K562 (cell line): ENCODE measurements around the gene GHRH. TPM values are rescaled to one million over a fixed set of nuclear protein-coding genes. Genes with fewer than 3 reads are reported as not detected.

ENCODE experiments used
- ATAC-seq: fragments of 200-7000 bp; cut with Tn5 transposase; 3 replicates; pipeline ENCODE4 v1.9.1; 2020; ENCODE audit warnings: moderate library complexity
- BruUV-seq: library from RNA; stranded (reverse); fragments of 400-500 nt; replicated peaks from 2 replicates; lab custom pipeline; 2021; lab: Mats Ljungman, UMichigan
- CTCF ChIA-PET: fragments of 300-600 bp; formaldehyde crosslinking; extraction: SDS; loops from one replicate; lab custom pipeline; 2021; ENCODE audit warnings: low intra/inter-chr PET ratio; lab: Yijun Ruan, JAX
- POLR2A ChIA-PET: fragments of 300-600, 350-650 bp; sonication (Branson Sonifier 250); formaldehyde crosslinking; extraction: SDS; loops from one replicate; lab custom pipeline; 2021; ENCODE audit warnings: antibody characterized with exemption, inconsistent platforms; lab: Yijun Ruan, JAX
- DNase-seq, 4 experiments: peaks; one replicate each; pipeline versions ENCODE4 v3.0.0 to v3.0.0-alpha.2; 2011 to 2018; ENCODE audit warnings: low spot score in 3 of 4, mixed read lengths in 3 of 4; ENCODE audit errors: extremely low read depth in 1 of 4
- FAIRE-seq: peaks from 2 replicates; lab custom pipeline; 2011; peaks lifted over from hg19 to GRCh38; lab: Jason Lieb, UNC
- H2AFZ ChIP-seq: 2 replicates; pipeline ENCODE4 v1.6.0; 2011; ENCODE audit warnings: low read depth, low read length, control low read depth, inconsistent platforms
- H3K27ac ChIP-seq: fragments of 200-600 bp; 3 replicates; pipeline ENCODE4 v1.8.0; 2011; ENCODE audit warnings: low read depth, mild to moderate bottlenecking, control low read depth, inconsistent platforms, low read length, moderate library complexity, mixed read lengths; ENCODE audit errors: extremely low read depth
- H3K27me3 ChIP-seq, 2 experiments: fragments of 300-600 bp in 1 of 2; 2 replicates in 1 of 2; 3 replicates in 1 of 2; pipeline versions ENCODE4 v1.6.0 to v1.8.0; 2011; ENCODE audit warnings: inconsistent platforms in 2 of 2, low read length in 2 of 2, mild to moderate bottlenecking in 1 of 2, mixed read lengths in 1 of 2, moderate library complexity in 1 of 2; ENCODE audit not compliant: control insufficient read depth in 2 of 2, insufficient read depth in 2 of 2
- H3K36me3 ChIP-seq: fragments of 300-600 bp; 3 replicates; pipeline ENCODE4 v1.8.0; 2011; ENCODE audit warnings: mild to moderate bottlenecking, low read length, inconsistent platforms; ENCODE audit not compliant: control insufficient read depth, insufficient read depth
- H3K4me1 ChIP-seq, 2 experiments: fragments of 200-600 bp in 1 of 2; replicated peaks in 1 of 2; 2 replicates in 1 of 2; 3 replicates in 1 of 2; pipeline versions ENCODE4 v1.5.1 to v1.8.0; 2011; ENCODE audit warnings: inconsistent platforms in 2 of 2, low read length in 2 of 2, mild to moderate bottlenecking in 1 of 2, mixed read lengths in 1 of 2, moderate library complexity in 1 of 2; ENCODE audit not compliant: control insufficient read depth in 2 of 2, insufficient read depth in 2 of 2
- H3K4me2 ChIP-seq: 2 replicates; pipeline ENCODE4 v1.6.1; 2011; ENCODE audit warnings: low read length, control low read depth, inconsistent platforms, mixed read lengths; ENCODE audit not compliant: insufficient read depth
- H3K4me3 ChIP-seq: fragments of 200-600 bp; sonication (generic), shearing (Covaris generic); 2 replicates; pipeline ENCODE4 v1.5.1; 2016; ENCODE audit warnings: control low read depth, inconsistent platforms
- H3K79me2 ChIP-seq: fragments of 200-600 bp; 3 replicates; pipeline ENCODE4 v1.8.0; 2011; ENCODE audit warnings: low read length, inconsistent platforms; ENCODE audit not compliant: control insufficient read depth, insufficient read depth
- H3K9ac ChIP-seq, 2 experiments: 2 replicates each; pipeline versions ENCODE4 v1.6.0 to v1.6.1; 2011; ENCODE audit warnings: low read depth in 2 of 2, low read length in 2 of 2, control low read depth in 1 of 2, inconsistent platforms in 1 of 2, mild to moderate bottlenecking in 1 of 2, mixed read lengths in 1 of 2; ENCODE audit not compliant: insufficient read depth in 1 of 2
- H3K9me1 ChIP-seq: one replicate; pipeline ENCODE4 v1.6.0; 2011; ENCODE audit warnings: inconsistent platforms, mild to moderate bottlenecking, low read length, moderate library complexity; ENCODE audit not compliant: control insufficient read depth, insufficient read depth
- H3K9me3 ChIP-seq: replicated peaks from 2 replicates; pipeline ENCODE4 v1.5.1; 2011; ENCODE audit warnings: low read depth, low read length, inconsistent platforms; ENCODE audit not compliant: control insufficient read depth, insufficient read depth
- H4K20me1 ChIP-seq: replicated peaks from 2 replicates; pipeline ENCODE4 v1.6.1; 2011; ENCODE audit warnings: low read length, inconsistent platforms, mixed read lengths; ENCODE audit not compliant: control insufficient read depth, insufficient read depth
- CREB3L1 ChIP-seq: fragments of 450-650 bp; IDR thresholded peaks from 2 replicates; pipeline ENCODE4 v1.6.1; 2014; ENCODE audit warnings: low read depth, mild to moderate bottlenecking, moderate library complexity, borderline replicate concordance
- MTA3 ChIP-seq: fragments of 450-650 bp; formaldehyde crosslinking; IDR thresholded peaks from 2 replicates; pipeline ENCODE4 v1.6.1; 2017; ENCODE audit warnings: mild to moderate bottlenecking, borderline replicate concordance
- SMC3 ChIP-seq: conservative IDR thresholded peaks from 2 replicates; pipeline ENCODE4 v1.6.1; 2011; ENCODE audit warnings: low read depth, low read length, improper control_type of control experiment; ENCODE audit not compliant: insufficient read depth
- TFAM ChIP-seq: fragments of 250-450 bp; sonication (Bioruptor Pico); conservative IDR thresholded peaks from 2 replicates; pipeline ENCODE4 v1.5.0; 2021; ENCODE audit warnings: mild to moderate bottlenecking, moderate library complexity
- ZBTB11 ChIP-seq, 3 experiments: fragments of 200-800 bp in 1 of 3; fragments of 250-450 bp in 1 of 3; fragments of 450-650 bp in 1 of 3; sonication (Bioruptor Pico) in 1 of 3; sonication (Bioruptor generic) in 1 of 3; formaldehyde crosslinking in 1 of 3; IDR thresholded peaks; 2 replicates each; pipeline versions ENCODE4 v1.6.1 to v1.8.0; 2016 to 2022; ENCODE audit warnings: mild to moderate bottlenecking in 2 of 3, missing genetic modification characterization in 2 of 3, missing compliant biosample characterization in 1 of 3, moderate library complexity in 1 of 3
- ZNF232 ChIP-seq: sonication (generic); formaldehyde crosslinking; IDR thresholded peaks from 2 replicates; pipeline ENCODE4 v1.8.0; 2022; ENCODE audit warnings: mild to moderate bottlenecking, missing genetic modification reagents
- ZNF239 ChIP-seq: fragments of 250-450 bp; sonication (Bioruptor Pico); IDR thresholded peaks from 2 replicates; pipeline ENCODE4 v1.4.0; 2020; ENCODE audit warnings: mild to moderate bottlenecking
- ZNF764 ChIP-seq: fragments of 250-450 bp; sonication (Bioruptor Pico); IDR thresholded peaks from 2 replicates; pipeline ENCODE4 v1.4.0; 2020; ENCODE audit warnings: low read depth, mild to moderate bottlenecking, moderate library complexity
- WGBS: fragments of 100-300 bp; shearing (Covaris generic); methylation state at CpG from one replicate; pipeline ENCODE4 v1.1.6; 2016; ENCODE audit warnings: low coverage, mixed read lengths; ENCODE audit not compliant: insufficient coverage; ENCODE audit errors: missing lambda C conversion rate; 5-methylcytosine and 5-hydroxymethylcytosine counted together
- in situ Hi-C: fragments of 300-500 bp; cut with MboI; formaldehyde crosslinking; loops from 4 replicates; pipeline ENCODE4 v1.15.0; 2018; ENCODE audit warnings: inconsistent platforms, mixed read lengths
- intact Hi-C: fragments of 100-400 bp; cut with micrococcal nuclease; formaldehyde crosslinking; loops from 2 replicates; pipeline ENCODE4 v1.14.2; 2022
- polyA plus RNA-seq, 8 experiments: library from polyadenylated mRNA; depleted of rRNA in 4 of 8; stranded (reverse) in 5 of 8; unstranded in 3 of 8; fragments of >200 nt; fragmentation: Nextera tagmentation in 2 of 8; fragmentation: Illumina TruSeq in 1 of 8; extraction: Ambion mirVana in 2 of 8; extraction: Trizol in 1 of 8; gene quantifications; 2 replicates each; pipeline versions ENCODE4 v1.2.1 to v1.2.3, GENCODE V29; 2011 to 2014; ENCODE audit warnings: inconsistent platforms in 1 of 8, missing spikeins in 1 of 8
- total RNA-seq, 7 experiments: library from RNA; depleted of rRNA in 6 of 7; stranded (reverse); fragments of >200 nt in 6 of 7; fragmentation: Illumina TruSeq in 2 of 7; extraction: Trizol in 2 of 7; gene quantifications; 2 replicates each; pipeline versions ENCODE4 v1.2.1 to v1.2.3, GENCODE V29; 2011 to 2021; ENCODE audit warnings: low replicate concordance in 1 of 7

Gene GHRH
- total and polyA plus RNA-seq, 9 of the 15 experiments (the other 6 are each of a cell fraction or from before 2014, with no cell fraction given): not detected

GRCh38 chr20:37293301-37293943, 31.8 kb upstream of the GHRH start:
- Histone ChIP-seq H4K20me1 (no peaks in the 10 kb centered on the region), H3K9me3 (peaks cover 3% of the 10 kb centered on the region; the same call in 1 of the 2 replicates), H3K79me2 (peaks cover 86% of the 10 kb centered on the region)
- 0 out of 2 replicates have a peak, but pooled peaks have one; percentile 24 for TF ChIP-seq MTA3
- TF ChIP-seq SMC3: no peak
- TF ChIP-seq, all 486 proteins: peak for 1
- ATAC-seq (no peak), DNase-seq (no peak), FAIRE-seq (no peak)
- Histone ChIP-seq H3K4me1 (peaks cover 5 to 21% of the 10 kb centered on the region in 2 experiments; a peak in 4 of 5 replicates), H3K4me2 (no peak overlapping the region), H3K36me3 (peaks cover 49% of the 10 kb centered on the region), H3K9me1 (no peaks in the 10 kb centered on the region), H3K9ac (no peak overlapping the region), H3K27me3 (no peaks in the 10 kb centered on the region), H3K27ac (no peak overlapping the region), H2AFZ (no peak overlapping the region), H3K4me3 (no peak overlapping the region)
- in situ Hi-C loops (no loop called here), intact Hi-C loops (no loop called here)
- no TSS peak for BruUV-seq
- POLR2A ChIA-PET: interaction anchor here (1.2 to 1.9 kb wide), 2 partner anchors 21 to 28 kb away, joined by 3 to 4 read pairs; no protein-coding TSS in a partner anchor
- 81% methylated on average over 10 of the region's 11 CpGs for WGBS
- CTCF ChIA-PET: interaction anchor here (0.6 kb wide), 1 partner anchor 10 kb away, joined by 3 read pairs; no protein-coding TSS in a partner anchor

GRCh38 chr20:37291724-37292126, 30.1 kb upstream of the GHRH start:
- Histone ChIP-seq H2AFZ (no peak overlapping the region), H3K9me3 (peaks cover 3% of the 10 kb centered on the region; the same call in 1 of the 2 replicates), H3K4me1 (peaks cover 5 to 24% of the 10 kb centered on the region in 2 experiments), H3K27me3 (no peaks in the 10 kb centered on the region), H3K9me1 (no peaks in the 10 kb centered on the region), H3K4me3 (no peak overlapping the region), H3K27ac (no peak overlapping the region), H4K20me1 (no peaks in the 10 kb centered on the region), H3K4me2 (no peak overlapping the region), H3K9ac (no peak overlapping the region), H3K79me2 (peaks cover 72% of the 10 kb centered on the region), H3K36me3 (peaks cover 34% of the 10 kb centered on the region)
- BruUV-seq: no TSS peak
- intact Hi-C loops (no loop called here), in situ Hi-C loops (no loop called here)
- no peak for ATAC-seq
- ChIA-PET CTCF (no interaction called here), POLR2A (interaction anchor here (0.8 to 1.5 kb wide), 2 partner anchors 8 to 21 kb away, joined by 3 read pairs; no protein-coding TSS in a partner anchor)
- 98% methylated on average over 6 of the region's 6 CpGs for WGBS
- no peak for FAIRE-seq
- DNase-seq: no peak
- TF ChIP-seq TFAM (CRISPR knock-in tag) (no peak), ZNF764 (CRISPR knock-in tag) (no peak), ZBTB11 (CRISPR knock-in tag; IDR thresholded peaks at IDR 0.05) (no peak), ZNF232 (CRISPR knock-in tag) (no peak), CREB3L1 (no peak), ZNF239 (CRISPR knock-in tag) (no peak)
